ENCODE measurements around the gene AHNAK2.

GRCh38 chr14:104887623-104888488 is 90.3 kb downstream of the AHNAK2 start:
- TF ChIP-seq CTCF (IDR thresholded peaks at IDR 0.05): no peak
- no peak for TF ChIP-seq POLR2A (IDR thresholded peaks at IDR 0.05)

Data from Peyer's patch (tissue), 4 donors.